ENCODE results near the gene TP53BP2. TPM values are rescaled to one million over a fixed set of nuclear protein-coding genes. Genes with fewer than 3 reads are reported as not detected.

The TP53BP2 gene
- total and polyA plus RNA-seq, 2 donors: 15.4 to 42.8 TPM

- no peak for DNase-seq (ENCODE audit: extremely low spot score)
- H3K4me1 ChIP-seq (ENCODE audit: insufficient read depth): no peaks in the 10 kb centered on the region
- H3K36me3 ChIP-seq (ENCODE audit: insufficient read depth): no peaks in the 10 kb centered on the region
- WGBS: 94% methylated on average over 9 of the region's 9 CpGs
- H3K4me3 ChIP-seq (ENCODE audit: low read depth, low read length): no peak overlapping the region
- H3K27ac ChIP-seq (ENCODE audit: low read depth): no peak overlapping the region
Observed at GRCh38 chr1:223770621-223771315, 75.0 kb downstream of the TP53BP2 start.

GRCh38 chr1:223765719-223766340, 79.9 kb downstream of the TP53BP2 start:
- Histone ChIP-seq H3K36me3 (ENCODE audit: insufficient read depth) (no peaks in the 10 kb centered on the region), H3K4me3 (ENCODE audit: low read depth, low read length) (no peak overlapping the region), H3K4me1 (ENCODE audit: insufficient read depth) (no peaks in the 10 kb centered on the region), H3K27ac (ENCODE audit: low read depth) (no peak overlapping the region)
- no peak for DNase-seq (ENCODE audit: extremely low spot score)
- 80% methylated on average over 7 of the region's 7 CpGs for WGBS

GRCh38 chr1:223765036-223765718, 80.6 kb downstream of the TP53BP2 start:
- no peaks in the 10 kb centered on the region for H3K4me1 ChIP-seq (ENCODE audit: insufficient read depth)
- H3K4me3 ChIP-seq (ENCODE audit: low read depth, low read length): no peak overlapping the region
- H3K27ac ChIP-seq (ENCODE audit: low read depth): no peak overlapping the region
- DNase-seq (ENCODE audit: extremely low spot score): no peak
- 69% methylated on average over 9 of the region's 9 CpGs for WGBS
- no peaks in the 10 kb centered on the region for H3K36me3 ChIP-seq (ENCODE audit: insufficient read depth)

GRCh38 chr1:223763881-223764280, 81.9 kb downstream of the TP53BP2 start:
- no peaks in the 10 kb centered on the region for H3K4me1 ChIP-seq (ENCODE audit: insufficient read depth)
- no peaks in the 10 kb centered on the region for H3K36me3 ChIP-seq (ENCODE audit: insufficient read depth)
- H3K27ac ChIP-seq (ENCODE audit: low read depth): no peak overlapping the region
- WGBS: 97% methylated on average over 5 of the region's 5 CpGs
- DNase-seq (ENCODE audit: extremely low spot score): no peak
- no peak overlapping the region for H3K4me3 ChIP-seq (ENCODE audit: low read depth, low read length)

GRCh38 chr1:223763251-223763650, 82.5 kb downstream of the TP53BP2 start:
- Histone ChIP-seq H3K27ac (ENCODE audit: low read depth) (no peak overlapping the region), H3K4me1 (ENCODE audit: insufficient read depth) (no peaks in the 10 kb centered on the region), H3K36me3 (ENCODE audit: insufficient read depth) (no peaks in the 10 kb centered on the region), H3K4me3 (ENCODE audit: low read depth, low read length) (no peak overlapping the region)
- 93% methylated on average over 5 of the region's 5 CpGs for WGBS
- DNase-seq (ENCODE audit: extremely low spot score): no peak

- no peak overlapping the region for H3K27ac ChIP-seq (ENCODE audit: low read depth)
- no peak overlapping the region for H3K4me3 ChIP-seq (ENCODE audit: low read depth, low read length)
- no peaks in the 10 kb centered on the region for H3K4me1 ChIP-seq (ENCODE audit: insufficient read depth)
- H3K36me3 ChIP-seq (ENCODE audit: insufficient read depth): no peaks in the 10 kb centered on the region
- 87% methylated on average over 7 of the region's 7 CpGs for WGBS
- DNase-seq (ENCODE audit: extremely low spot score): no peak
Observed at GRCh38 chr1:223761411-223761810, 84.3 kb downstream of the TP53BP2 start.

- H3K36me3 ChIP-seq (ENCODE audit: insufficient read depth): peaks cover 2% of the 10 kb centered on the region
- WGBS: 81% methylated on average over 6 of the region's 6 CpGs
- no peak overlapping the region for H3K4me3 ChIP-seq (ENCODE audit: low read depth, low read length)
- H3K4me1 ChIP-seq (ENCODE audit: insufficient read depth): no peaks in the 10 kb centered on the region
- DNase-seq (ENCODE audit: extremely low spot score): no peak
- H3K27ac ChIP-seq (ENCODE audit: low read depth): no peak overlapping the region
Observed at GRCh38 chr1:223760833-223761232, 84.9 kb downstream of the TP53BP2 start.

- Histone ChIP-seq H3K4me1 (ENCODE audit: insufficient read depth) (no peaks in the 10 kb centered on the region), H3K4me3 (ENCODE audit: low read depth, low read length) (no peak overlapping the region), H3K27ac (ENCODE audit: low read depth) (no peak overlapping the region), H3K36me3 (ENCODE audit: insufficient read depth) (peaks cover 4% of the 10 kb centered on the region)
- no peak for DNase-seq (ENCODE audit: extremely low spot score)
- WGBS: 83% methylated on average over 13 of the region's 13 CpGs
Observed at GRCh38 chr1:223759273-223759672, 86.5 kb downstream of the TP53BP2 start.

GRCh38 chr1:223758734-223759133, 87.0 kb downstream of the TP53BP2 start:
- 95% methylated on average over 9 of the region's 9 CpGs for WGBS
- no peak overlapping the region for H3K4me3 ChIP-seq (ENCODE audit: low read depth, low read length)
- DNase-seq (ENCODE audit: extremely low spot score): no peak
- no peak overlapping the region for H3K27ac ChIP-seq (ENCODE audit: low read depth)
- peaks cover 4% of the 10 kb centered on the region for H3K36me3 ChIP-seq (ENCODE audit: insufficient read depth)
- H3K4me1 ChIP-seq (ENCODE audit: insufficient read depth): no peaks in the 10 kb centered on the region

- Histone ChIP-seq H3K4me3 (ENCODE audit: low read depth, low read length) (no peak overlapping the region), H3K4me1 (ENCODE audit: insufficient read depth) (no peaks in the 10 kb centered on the region), H3K27ac (ENCODE audit: low read depth) (no peak overlapping the region), H3K36me3 (ENCODE audit: insufficient read depth) (peaks cover 7% of the 10 kb centered on the region)
- 91% methylated on average over 20 of the region's 20 CpGs for WGBS
- DNase-seq (ENCODE audit: extremely low spot score): no peak
Observed at GRCh38 chr1:223756806-223757700, 88.7 kb downstream of the TP53BP2 start.

- H3K27ac ChIP-seq (ENCODE audit: low read depth): no peak overlapping the region
- DNase-seq (ENCODE audit: extremely low spot score): no peak
- H3K36me3 ChIP-seq (ENCODE audit: insufficient read depth): peaks cover 7% of the 10 kb centered on the region
- H3K4me1 ChIP-seq (ENCODE audit: insufficient read depth): no peaks in the 10 kb centered on the region
- 81% methylated on average over 13 of the region's 13 CpGs for WGBS
- no peak overlapping the region for H3K4me3 ChIP-seq (ENCODE audit: low read depth, low read length)
Observed at GRCh38 chr1:223755992-223756775, 89.6 kb downstream of the TP53BP2 start.

GRCh38 chr1:223755432-223755792, 90.3 kb downstream of the TP53BP2 start:
- Histone ChIP-seq H3K27ac (ENCODE audit: low read depth) (no peak overlapping the region), H3K4me1 (ENCODE audit: insufficient read depth) (no peaks in the 10 kb centered on the region), H3K36me3 (ENCODE audit: insufficient read depth) (peaks cover 7% of the 10 kb centered on the region), H3K4me3 (ENCODE audit: low read depth, low read length) (no peak overlapping the region)
- 85% methylated on average over 9 of the region's 9 CpGs for whole genome bisulfite sequencing
- no peak for DNase-seq (ENCODE audit: extremely low spot score)
